NT2/D1 (cell line): ENCODE measurements around the gene LGALS14.

Source experiments
- SUZ12 ChIP-seq: IDR thresholded peaks from 2 replicates; pipeline ENCODE4 v1.6.1; 2011; ENCODE audit not compliant: insufficient read length, insufficient read depth; ENCODE audit errors: extremely low read depth
- YY1 ChIP-seq: IDR thresholded peaks from 2 replicates; pipeline ENCODE4 v1.6.1; 2011; ENCODE audit not compliant: insufficient read length, insufficient read depth
- ZNF274 ChIP-seq: IDR thresholded peaks from 2 replicates; pipeline ENCODE4 v1.6.1; 2011; ENCODE audit warnings: mild to moderate bottlenecking, low read depth, low read length

DNA sequence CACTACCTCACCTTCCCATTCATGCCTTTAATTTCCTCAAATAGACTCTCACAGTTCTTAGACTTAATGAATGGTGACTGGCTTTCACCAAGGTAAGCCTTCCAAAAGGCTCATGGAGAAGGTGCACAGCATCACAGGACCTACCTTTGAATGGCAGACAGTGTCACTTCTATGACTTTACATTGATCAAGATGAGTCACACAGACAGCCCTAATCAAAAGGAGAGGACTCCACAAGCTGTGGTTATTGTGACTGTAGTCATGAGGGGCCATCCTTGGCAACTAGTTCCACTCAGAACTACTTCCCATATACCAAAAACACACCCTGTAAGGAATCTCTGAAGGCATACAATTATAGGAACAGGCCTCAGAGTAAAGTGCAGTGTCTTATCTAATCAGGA lies 42.7 kb upstream of the LGALS14 start:
- TF ChIP-seq SUZ12 (no peak), YY1 (no peak), ZNF274 (no peak)
